Stimulated activated CD8-positive, alpha-beta memory T cell treated with anti-CD3 and anti-CD28 coated beads, Interleukin-7, amount 100 ng/mL, for 4 hours (primary cell): ENCODE results near the gene TMEM217.

Source experiments
- DNase-seq, 2 donors: peaks; one replicate each; pipeline ENCODE4 v3.0.0-alpha.2; 2020; ENCODE audit warnings: low read depth in 2 of 2

Gene TMEM217

GRCh38 chr6:37280162-37280887 is 22.4 kb upstream of the TMEM217 start:
- DNase-seq = no peak

- DNase-seq = no peak
Observed at GRCh38 chr6:37279366-37280134, 21.6 kb upstream of the TMEM217 start.

- DNase-seq = no peak
Observed at GRCh38 chr6:37277001-37277409, 19.1 kb upstream of the TMEM217 start.

- DNase-seq = no peak
Observed at GRCh38 chr6:37275350-37275749, 17.4 kb upstream of the TMEM217 start.

- no peak for DNase-seq
Observed at GRCh38 chr6:37273690-37274089, 15.7 kb upstream of the TMEM217 start.

GRCh38 chr6:37272834-37273566 is 15.1 kb upstream of the TMEM217 start:
- no peak for DNase-seq

- DNase-seq = no peak
Observed at GRCh38 chr6:37269105-37269504, 11.2 kb upstream of the TMEM217 start.

GRCh38 chr6:37265860-37266259 is 7.9 kb upstream of the TMEM217 start:
- DNase-seq = no peak

- no peak for DNase-seq
Observed at GRCh38 chr6:37265001-37265400, 7.1 kb upstream of the TMEM217 start.

- DNase-seq = no peak
Observed at GRCh38 chr6:37262446-37263026, 4.6 kb upstream of the TMEM217 start.

GRCh38 chr6:37261198-37261597 is 3.3 kb upstream of the TMEM217 start:
- DNase-seq = no peak

GRCh38 chr6:37260444-37260843 is 2.5 kb upstream of the TMEM217 start:
- no peak for DNase-seq

- DNase-seq = no peak
Observed at GRCh38 chr6:37260040-37260439, 2.1 kb upstream of the TMEM217 start.

GRCh38 chr6:37259191-37259590 is 1.2 kb upstream of the TMEM217 start:
- DNase-seq = no peak

- no peak for DNase-seq
Observed at GRCh38 chr6:37258405-37259105, 611 bp upstream of the TMEM217 start.

GRCh38 chr6:37257320-37257633 is 667 bp downstream of the TMEM217 start:
- DNase-seq = no peak

- no peak for DNase-seq
Observed at GRCh38 chr6:37256692-37257319, 1.1 kb downstream of the TMEM217 start.

GRCh38 chr6:37254881-37255280 is 3.1 kb downstream of the TMEM217 start:
- no peak for DNase-seq

GRCh38 chr6:37253486-37254007 is 4.4 kb downstream of the TMEM217 start:
- DNase-seq = no peak

- no peak for DNase-seq
Observed at GRCh38 chr6:37251211-37251780, 6.6 kb downstream of the TMEM217 start.
